ENCODE results near the gene KLHL17.
A peak's percentile ranks its signal among the peaks of the same experiment; 100 is the strongest.

Gene KLHL17

DNA sequence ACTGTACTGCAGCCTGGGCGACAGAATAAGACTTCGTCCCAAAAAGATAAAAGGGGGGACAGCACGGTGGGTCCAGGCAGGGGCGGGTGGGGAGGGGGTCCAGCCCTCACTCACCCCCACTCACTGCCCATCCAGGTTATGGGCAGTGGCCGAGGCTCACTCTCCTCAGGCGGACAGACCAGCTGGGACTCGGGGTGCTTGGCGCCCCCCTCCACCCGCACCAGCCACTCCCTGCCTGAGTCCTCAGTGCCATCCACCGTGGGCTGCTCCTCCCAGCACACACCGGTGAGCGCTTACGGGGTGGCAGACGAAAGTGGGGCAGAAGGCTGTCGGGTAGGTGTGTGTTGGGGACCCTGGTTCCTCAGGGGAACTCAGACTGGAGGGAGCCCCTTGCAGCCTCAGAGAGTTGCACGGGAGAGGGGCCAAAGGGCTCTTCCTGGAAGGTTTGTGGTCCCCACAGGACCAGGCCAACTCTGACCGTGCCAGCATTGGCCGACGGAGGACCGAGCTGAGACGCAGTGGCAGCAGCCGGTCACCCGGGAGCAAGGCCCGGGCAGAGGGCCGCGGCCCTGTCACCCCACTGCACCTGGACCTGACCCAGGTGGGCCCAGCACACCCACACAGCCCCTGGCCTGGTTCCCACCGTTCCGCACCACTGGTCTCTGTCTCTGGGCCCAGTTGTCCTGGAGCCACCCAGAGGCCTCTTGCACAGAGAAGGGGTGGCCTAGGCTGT, 12.5 kb downstream of the KLHL17 start:
- TF ChIP-seq, protein P1, sequence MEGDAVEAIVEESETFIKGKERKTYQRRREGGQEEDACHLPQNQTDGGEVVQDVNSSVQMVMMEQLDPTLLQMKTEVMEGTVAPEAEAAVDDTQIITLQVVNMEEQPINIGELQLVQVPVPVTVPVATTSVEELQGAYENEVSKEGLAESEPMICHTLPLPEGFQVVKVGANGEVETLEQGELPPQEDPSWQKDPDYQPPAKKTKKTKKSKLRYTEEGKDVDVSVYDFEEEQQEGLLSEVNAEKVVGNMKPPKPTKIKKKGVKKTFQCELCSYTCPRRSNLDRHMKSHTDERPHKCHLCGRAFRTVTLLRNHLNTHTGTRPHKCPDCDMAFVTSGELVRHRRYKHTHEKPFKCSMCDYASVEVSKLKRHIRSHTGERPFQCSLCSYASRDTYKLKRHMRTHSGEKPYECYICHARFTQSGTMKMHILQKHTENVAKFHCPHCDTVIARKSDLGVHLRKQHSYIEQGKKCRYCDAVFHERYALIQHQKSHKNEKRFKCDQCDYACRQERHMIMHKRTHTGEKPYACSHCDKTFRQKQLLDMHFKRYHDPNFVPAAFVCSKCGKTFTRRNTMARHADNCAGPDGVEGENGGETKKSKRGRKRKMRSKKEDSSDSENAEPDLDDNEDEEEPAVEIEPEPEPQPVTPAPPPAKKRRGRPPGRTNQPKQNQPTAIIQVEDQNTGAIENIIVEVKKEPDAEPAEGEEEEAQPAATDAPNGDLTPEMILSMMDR (IDR thresholded peaks at IDR 0.05) = no peak

GRCh38 chr1:973459-974292, 13.3 kb downstream of the KLHL17 start:
- TF ChIP-seq, protein P1 (IDR thresholded peaks at IDR 0.05) = no peak

DNA sequence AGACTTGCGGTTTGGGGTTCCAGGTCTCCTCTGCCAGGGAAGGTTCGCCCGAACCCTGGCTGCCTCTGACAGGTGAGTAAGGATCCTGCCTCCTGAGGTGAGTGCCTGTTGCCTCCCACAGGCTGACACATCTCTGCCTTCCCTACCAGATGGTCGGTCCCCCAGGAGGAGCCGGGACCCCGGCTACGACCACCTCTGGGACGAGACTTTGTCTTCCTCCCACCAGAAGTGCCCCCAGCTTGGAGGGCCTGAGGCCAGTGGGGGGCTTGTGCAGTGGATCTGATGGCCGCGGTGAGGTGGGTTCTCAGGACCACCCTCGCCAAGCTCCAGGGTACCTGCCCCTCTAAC, 13.9 kb downstream of the KLHL17 start:
- TF ChIP-seq, protein P1 (IDR thresholded peaks at IDR 0.05) = no peak

DNA sequence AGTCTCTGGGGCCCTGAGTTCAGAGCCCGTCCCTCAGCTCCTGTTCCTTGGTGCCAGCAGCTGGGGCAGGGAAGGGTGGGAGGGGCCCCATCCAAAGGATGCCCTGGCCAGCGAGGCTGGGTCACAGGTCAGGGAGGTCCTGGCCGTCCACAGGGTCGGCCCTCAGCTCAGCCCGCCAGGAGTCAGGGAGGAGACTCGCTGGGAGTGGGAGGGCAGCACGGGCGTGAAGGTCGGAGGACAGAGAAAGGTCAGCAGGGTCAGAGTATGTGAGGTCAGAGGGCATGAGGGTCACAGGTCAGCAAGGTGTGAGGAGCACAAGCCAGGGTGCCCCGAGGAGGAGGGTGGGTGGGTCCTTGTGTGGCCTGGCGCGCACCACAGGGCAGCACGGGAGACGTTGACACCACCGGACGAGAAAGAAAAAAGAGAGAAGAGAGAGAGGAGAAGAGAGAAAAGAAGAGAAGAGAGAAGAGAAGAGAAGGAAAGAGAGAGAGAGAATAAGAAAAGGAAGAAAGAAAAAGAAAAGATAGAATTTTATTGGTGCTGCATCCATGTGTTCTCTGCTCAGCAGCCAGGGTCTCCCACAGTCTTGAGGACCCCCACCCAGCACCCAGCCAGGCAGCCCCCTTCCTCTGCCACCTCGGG, 14.4 kb downstream of the KLHL17 start:
- TF ChIP-seq, protein P1 (IDR thresholded peaks at IDR 0.05) = no peak

GRCh38 chr1:975365-975764, 15.0 kb downstream of the KLHL17 start:
- TF ChIP-seq, protein P1 (IDR thresholded peaks at IDR 0.05) = no peak

- TF ChIP-seq, protein P1 (IDR thresholded peaks at IDR 0.05) = peak; percentile 56
These were observed 15.7 kb downstream of the KLHL17 start for GRCh38 chr1:975896-976683.

All from LNCAP (cell line).